ENCODE measurements around the gene HSD11B1L. TPM values are rescaled to one million over a fixed set of nuclear protein-coding genes. Genes with fewer than 3 reads are reported as not detected.

The HSD11B1L gene
- polyA plus RNA-seq, 3 donors: 1.9 to 2.5 (median 2.4) TPM

DNA sequence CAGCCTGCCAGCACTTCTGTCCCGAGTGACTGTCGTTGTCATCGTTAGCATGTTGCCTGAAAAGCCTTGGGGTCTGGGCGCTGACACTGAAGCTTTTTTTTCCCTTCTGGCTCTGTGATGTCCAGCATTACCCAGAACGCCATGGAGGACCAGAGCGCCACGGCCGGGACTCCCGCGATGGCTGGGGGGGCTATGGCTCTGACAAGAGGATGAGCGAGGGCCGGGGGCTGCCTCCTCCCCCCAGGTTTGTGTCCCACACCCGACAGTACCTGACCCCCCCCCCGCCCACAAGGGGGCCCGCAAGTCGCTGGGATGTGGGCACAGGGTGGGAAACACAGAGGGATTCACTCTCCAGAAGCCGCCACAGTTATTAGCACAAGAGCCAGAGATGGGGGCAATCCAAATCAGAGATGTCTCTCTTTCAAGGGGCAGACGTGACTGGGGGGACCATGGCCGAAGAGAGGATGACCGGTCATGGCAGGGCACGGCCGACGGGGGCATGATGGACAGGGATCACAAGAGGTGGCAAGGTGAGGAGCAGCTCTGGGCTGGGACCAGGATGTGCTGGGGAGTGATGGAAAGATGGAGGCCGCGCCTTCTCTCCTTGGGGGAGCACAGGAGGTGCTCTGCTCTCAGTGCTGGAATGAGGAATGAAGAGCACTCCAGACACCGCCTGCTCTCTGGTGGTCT, 13.8 kb upstream of the HSD11B1L start:
- 96% methylated on average over 14 of the region's 26 CpGs for WGBS (ENCODE audit: insufficient coverage)
- Histone ChIP-seq H3K9ac (ENCODE audit: insufficient read depth, low read length, poor library complexity, severe bottlenecking) (no peak overlapping the region), H3K36me3 (replicated peaks in 1 of 2; ENCODE audit: control insufficient read depth in 1 of 2, insufficient read depth in 2 of 2, low read length in 2 of 2) (peaks cover 81 to 94% of the 10 kb centered on the region in 2 donors), H4K20me1 (ENCODE audit: insufficient read depth, low read length) (peaks cover 68% of the 10 kb centered on the region), H2AFZ (ENCODE audit: insufficient read depth, low read depth, low read length, poor library complexity, severe bottlenecking) (no peak overlapping the region), H3K79me2 (ENCODE audit: insufficient read depth, low read length) (no peaks in the 10 kb centered on the region), H3K4me1 (ENCODE audit: control insufficient read depth in 1 of 2, insufficient read depth in 2 of 2, low read length in 2 of 2) (no peaks in the 10 kb centered on the region), H3K27me3 (ENCODE audit: control insufficient read depth in 2 of 2, insufficient read depth in 2 of 2, low read length in 2 of 2) (no peaks in the 10 kb centered on the region), H3K4me3 (replicated peaks in 1 of 3; ENCODE audit: low read depth in 2 of 3, low read length in 3 of 3) (no peak overlapping the region), H3K9me3 (replicated peaks in 1 of 2; ENCODE audit: control insufficient read depth in 1 of 2, insufficient read depth in 1 of 2, low read length in 2 of 2) (no peaks in the 10 kb centered on the region), H3K27ac (ENCODE audit: low read depth in 1 of 2, low read length in 2 of 2) (no peak overlapping the region), H3K4me2 (replicated peaks; ENCODE audit: extremely low read depth, low read length, poor library complexity, severe bottlenecking) (no peak overlapping the region)
- DNase-seq: no peak
- peak overlapping the region in 1 of 7 donors; percentile 55 for H3K27ac Mint-ChIP-seq
- H3K9me3 Mint-ChIP-seq: no peaks in the 10 kb centered on the region
- TF ChIP-seq, protein P1, sequence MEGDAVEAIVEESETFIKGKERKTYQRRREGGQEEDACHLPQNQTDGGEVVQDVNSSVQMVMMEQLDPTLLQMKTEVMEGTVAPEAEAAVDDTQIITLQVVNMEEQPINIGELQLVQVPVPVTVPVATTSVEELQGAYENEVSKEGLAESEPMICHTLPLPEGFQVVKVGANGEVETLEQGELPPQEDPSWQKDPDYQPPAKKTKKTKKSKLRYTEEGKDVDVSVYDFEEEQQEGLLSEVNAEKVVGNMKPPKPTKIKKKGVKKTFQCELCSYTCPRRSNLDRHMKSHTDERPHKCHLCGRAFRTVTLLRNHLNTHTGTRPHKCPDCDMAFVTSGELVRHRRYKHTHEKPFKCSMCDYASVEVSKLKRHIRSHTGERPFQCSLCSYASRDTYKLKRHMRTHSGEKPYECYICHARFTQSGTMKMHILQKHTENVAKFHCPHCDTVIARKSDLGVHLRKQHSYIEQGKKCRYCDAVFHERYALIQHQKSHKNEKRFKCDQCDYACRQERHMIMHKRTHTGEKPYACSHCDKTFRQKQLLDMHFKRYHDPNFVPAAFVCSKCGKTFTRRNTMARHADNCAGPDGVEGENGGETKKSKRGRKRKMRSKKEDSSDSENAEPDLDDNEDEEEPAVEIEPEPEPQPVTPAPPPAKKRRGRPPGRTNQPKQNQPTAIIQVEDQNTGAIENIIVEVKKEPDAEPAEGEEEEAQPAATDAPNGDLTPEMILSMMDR (IDR thresholded peaks at IDR 0.05): no peak
- H3K4me1 Mint-ChIP-seq: no peaks in the 10 kb centered on the region
- H3K4me3 Mint-ChIP-seq: no peak overlapping the region
- intact Hi-C loops (cut with micrococcal nuclease): no loop called here
- H3K27me3 Mint-ChIP-seq (ENCODE audit: low read depth in 3 of 3): no peaks in the 10 kb centered on the region
- peaks cover 75 to 96% of the 10 kb centered on the region in 2 donors for H3K36me3 Mint-ChIP-seq

DNA sequence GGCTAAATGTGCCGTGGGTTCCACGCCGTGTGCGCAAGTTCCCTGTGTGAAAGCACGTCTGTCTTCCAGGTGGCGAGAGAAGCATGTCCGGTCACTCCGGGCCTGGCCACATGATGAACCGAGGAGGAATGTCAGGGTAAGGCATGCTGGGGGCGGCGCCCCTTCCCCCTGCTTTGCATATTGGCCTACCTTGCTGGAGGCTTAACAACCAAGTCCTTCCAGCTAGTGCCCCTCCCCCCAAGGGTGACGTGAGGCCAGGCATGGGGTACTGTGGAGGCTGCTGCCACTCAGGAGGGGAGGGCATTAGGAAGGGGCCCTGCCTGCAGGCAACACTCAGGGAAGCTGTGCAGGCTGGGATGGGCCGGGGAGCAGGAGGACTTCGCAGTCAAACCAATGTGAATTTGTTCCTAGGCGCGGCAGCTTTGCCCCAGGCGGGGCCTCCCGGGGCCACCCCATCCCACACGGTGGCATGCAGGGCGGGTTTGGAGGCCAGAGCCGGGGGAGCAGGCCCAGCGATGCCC, 13.0 kb upstream of the HSD11B1L start:
- Histone ChIP-seq H4K20me1 (ENCODE audit: insufficient read depth, low read length) (peaks cover 67% of the 10 kb centered on the region), H3K4me2 (replicated peaks; ENCODE audit: extremely low read depth, low read length, poor library complexity, severe bottlenecking) (no peak overlapping the region), H3K9me3 (replicated peaks in 1 of 2; ENCODE audit: control insufficient read depth in 1 of 2, insufficient read depth in 1 of 2, low read length in 2 of 2) (no peaks in the 10 kb centered on the region), H3K27ac (ENCODE audit: low read depth in 1 of 2, low read length in 2 of 2) (no peak overlapping the region), H3K36me3 (replicated peaks in 1 of 2; ENCODE audit: control insufficient read depth in 1 of 2, insufficient read depth in 2 of 2, low read length in 2 of 2) (peaks cover 75 to 87% of the 10 kb centered on the region in 2 donors), H3K9ac (ENCODE audit: insufficient read depth, low read length, poor library complexity, severe bottlenecking) (no peak overlapping the region), H3K79me2 (ENCODE audit: insufficient read depth, low read length) (no peaks in the 10 kb centered on the region), H2AFZ (ENCODE audit: insufficient read depth, low read depth, low read length, poor library complexity, severe bottlenecking) (no peak overlapping the region), H3K4me1 (ENCODE audit: control insufficient read depth in 1 of 2, insufficient read depth in 2 of 2, low read length in 2 of 2) (no peaks in the 10 kb centered on the region), H3K4me3 (replicated peaks in 1 of 3; ENCODE audit: low read depth in 2 of 3, low read length in 3 of 3) (no peak overlapping the region), H3K27me3 (ENCODE audit: control insufficient read depth in 2 of 2, insufficient read depth in 2 of 2, low read length in 2 of 2) (no peaks in the 10 kb centered on the region)
- Mint-ChIP-seq H3K9me3 (no peaks in the 10 kb centered on the region), H3K36me3 (peaks cover 70 to 94% of the 10 kb centered on the region in 2 donors), H3K4me3 (no peak overlapping the region), H3K27me3 (ENCODE audit: low read depth in 3 of 3) (no peaks in the 10 kb centered on the region), H3K27ac (no peak overlapping the region), H3K4me1 (no peaks in the 10 kb centered on the region)
- TF ChIP-seq, protein P1 (IDR thresholded peaks at IDR 0.05): no peak
- intact Hi-C loops (cut with micrococcal nuclease): no loop called here
- no peak for DNase-seq
- WGBS (ENCODE audit: insufficient coverage): 95% methylated on average over 12 of the region's 22 CpGs

Measured in CD14-positive monocyte (primary cell).